OCI-LY7 (cell line): ENCODE results near the gene NRXN2.

ENCODE experiments used
- CTCF ChIP-seq: fragments of 200-600 bp; sonication (generic); conservative IDR thresholded peaks from 2 replicates; pipeline ENCODE4 v1.5.1; 2014; ENCODE audit warnings: mild to moderate bottlenecking, antibody characterized with exemption, low read length, moderate library complexity, mixed read lengths
- EZH2phosphoT487 ChIP-seq: fragments of 200-600 bp; sonication (generic); IDR thresholded peaks from 2 replicates; pipeline ENCODE4 v1.6.1; 2018; ENCODE audit warnings: low read depth, borderline replicate concordance, mild to moderate bottlenecking, mixed run types, antibody characterized with exemption, low read length, moderate library complexity, mixed read lengths

- TF ChIP-seq CTCF (peak; percentile 49), EZH2phosphoT487 (no peak)
Measured at GRCh38 chr11:64750361-64751054, 27.5 kb upstream of the NRXN2 start.
